ENCODE measurements around the gene B3GNT2. TPM values are rescaled to one million over a fixed set of nuclear protein-coding genes. Genes with fewer than 3 reads are reported as not detected.
"Not testable (repeated sequence)": the region's sequence is repeated elsewhere in the genome, so short reads cannot be mapped to it uniquely, and the experiment has no call there.

Gene B3GNT2
- polyA plus RNA-seq, 1 experiment: 8.6 TPM

DNA sequence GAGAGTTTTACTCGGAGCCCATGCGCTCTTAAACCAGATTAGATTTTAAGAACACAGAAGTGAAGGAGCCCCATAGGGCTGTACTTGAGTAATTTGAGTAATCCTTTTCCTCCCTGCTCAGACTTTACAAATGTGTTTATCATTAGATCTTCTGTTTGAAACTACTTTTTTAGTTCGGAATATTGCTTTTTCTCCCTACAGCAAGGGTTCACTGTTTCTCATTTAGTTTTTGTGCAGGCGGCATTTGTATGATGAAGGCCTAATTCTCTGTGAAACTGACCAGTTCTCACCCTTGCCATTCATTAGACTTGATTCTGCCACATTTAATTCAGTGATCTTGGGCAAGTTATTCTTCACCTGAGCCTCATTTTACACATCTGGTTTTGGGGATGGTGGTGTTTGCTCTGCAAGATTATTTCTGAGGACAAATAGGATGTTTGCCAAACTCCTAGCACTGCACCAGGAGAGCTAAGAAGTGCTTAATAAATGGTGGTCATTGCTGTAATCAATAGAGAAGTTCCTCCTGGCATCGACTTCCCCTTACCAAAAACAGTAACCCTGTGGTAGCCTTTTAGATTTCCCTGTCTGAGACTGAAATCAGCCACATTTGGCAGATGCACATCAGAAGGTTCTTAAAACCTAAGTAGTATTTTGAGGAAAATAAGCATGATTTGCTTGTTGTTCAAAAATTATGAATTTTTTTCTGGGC is 2.2 kb downstream of the B3GNT2 start:
- Histone ChIP-seq H3K27me3 (ENCODE audit: control insufficient read depth, insufficient read depth, low read length) (no peaks in the 10 kb centered on the region), H3K9me3 (ENCODE audit: control insufficient read depth, insufficient read depth, low read length) (peaks cover 2% of the 10 kb centered on the region; the same call in 1 of the 2 replicates), H3K27ac (ENCODE audit: low read depth, low read length) (no peak overlapping the region), H3K4me3 (ENCODE audit: low read depth, low read length) (peak overlapping the region; percentile 92)
- ChIA-PET CTCF (interaction anchor here (1.2 kb wide), 1 partner anchor 19 kb away, joined by 4 read pairs; no protein-coding TSS in a partner anchor), POLR2A (no interaction called here)
- TF ChIP-seq, protein P1, sequence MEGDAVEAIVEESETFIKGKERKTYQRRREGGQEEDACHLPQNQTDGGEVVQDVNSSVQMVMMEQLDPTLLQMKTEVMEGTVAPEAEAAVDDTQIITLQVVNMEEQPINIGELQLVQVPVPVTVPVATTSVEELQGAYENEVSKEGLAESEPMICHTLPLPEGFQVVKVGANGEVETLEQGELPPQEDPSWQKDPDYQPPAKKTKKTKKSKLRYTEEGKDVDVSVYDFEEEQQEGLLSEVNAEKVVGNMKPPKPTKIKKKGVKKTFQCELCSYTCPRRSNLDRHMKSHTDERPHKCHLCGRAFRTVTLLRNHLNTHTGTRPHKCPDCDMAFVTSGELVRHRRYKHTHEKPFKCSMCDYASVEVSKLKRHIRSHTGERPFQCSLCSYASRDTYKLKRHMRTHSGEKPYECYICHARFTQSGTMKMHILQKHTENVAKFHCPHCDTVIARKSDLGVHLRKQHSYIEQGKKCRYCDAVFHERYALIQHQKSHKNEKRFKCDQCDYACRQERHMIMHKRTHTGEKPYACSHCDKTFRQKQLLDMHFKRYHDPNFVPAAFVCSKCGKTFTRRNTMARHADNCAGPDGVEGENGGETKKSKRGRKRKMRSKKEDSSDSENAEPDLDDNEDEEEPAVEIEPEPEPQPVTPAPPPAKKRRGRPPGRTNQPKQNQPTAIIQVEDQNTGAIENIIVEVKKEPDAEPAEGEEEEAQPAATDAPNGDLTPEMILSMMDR (IDR thresholded peaks at IDR 0.05; ENCODE audit: low read depth, low read length): no peak
- no peak for DNase-seq (ENCODE audit: low read depth, low spot score)

DNA sequence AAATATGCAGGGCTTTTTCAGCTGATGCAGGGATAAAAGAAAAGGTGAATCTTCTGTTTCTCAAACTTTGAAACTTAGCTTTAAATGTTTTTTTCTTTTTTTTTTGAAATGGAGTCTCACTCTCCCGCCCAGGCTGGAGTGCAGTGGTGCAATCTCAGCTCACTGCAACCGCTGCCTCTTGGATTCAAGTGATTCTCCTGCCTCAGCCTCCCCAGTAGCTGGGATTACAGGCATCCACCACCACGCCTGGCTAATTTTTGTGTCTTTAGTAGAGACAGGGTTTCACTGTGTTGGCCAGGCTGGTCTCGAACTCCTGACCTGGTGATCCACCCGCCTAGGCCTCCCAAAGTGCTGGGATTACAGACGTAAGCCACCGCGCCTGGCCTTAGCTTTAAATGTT is 2.9 kb downstream of the B3GNT2 start:
- H3K27me3 ChIP-seq (ENCODE audit: control insufficient read depth, insufficient read depth, low read length); DNase-seq (ENCODE audit: low read depth, low spot score); H3K9me3 ChIP-seq (ENCODE audit: control insufficient read depth, insufficient read depth, low read length); H3K27ac ChIP-seq (ENCODE audit: low read depth, low read length); H3K4me3 ChIP-seq (ENCODE audit: low read depth, low read length); POLR2A ChIA-PET: not testable (repeated sequence)
- CTCF ChIA-PET: interaction anchor here (0.5 to 1.2 kb wide), 2 partner anchors 18 to 320 kb away, joined by 4 read pairs; no protein-coding TSS in a partner anchor

DNA sequence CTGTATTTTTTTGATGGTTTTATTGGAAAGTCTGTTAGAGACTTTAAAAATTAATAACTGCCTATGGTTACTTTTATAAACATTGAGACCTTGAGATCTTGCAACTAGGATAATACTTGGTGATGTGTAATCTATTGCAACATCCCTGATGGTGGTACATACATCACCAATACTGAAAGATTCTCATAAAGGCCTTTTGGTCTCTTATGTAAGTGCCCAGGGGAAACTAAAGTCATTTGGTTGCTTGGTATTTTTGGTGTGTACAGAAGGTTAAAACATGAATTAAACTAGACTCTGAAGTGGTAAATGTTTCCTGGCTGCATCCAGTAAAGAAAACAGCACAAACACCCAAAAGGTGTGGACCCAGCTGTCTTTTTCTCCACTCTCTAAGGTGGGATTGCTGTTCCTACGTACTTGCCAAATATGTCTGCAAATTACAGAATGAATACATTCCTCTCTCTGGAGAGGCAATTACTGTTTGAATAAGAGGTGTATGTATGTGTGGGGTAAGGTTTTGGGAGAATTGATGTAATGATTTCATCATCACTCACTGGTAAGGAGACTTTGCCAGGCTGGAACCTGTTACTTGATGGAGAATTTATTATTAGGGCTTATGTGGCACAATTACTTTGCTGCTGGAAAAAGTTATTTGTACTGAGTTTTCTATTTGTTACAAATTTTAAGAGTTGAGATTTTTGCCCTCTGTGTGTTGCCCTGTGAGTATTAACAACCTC is 3.6 kb downstream of the B3GNT2 start:
- TF ChIP-seq, protein P1 (IDR thresholded peaks at IDR 0.05; ENCODE audit: low read depth, low read length): no peak
- Histone ChIP-seq H3K27ac (ENCODE audit: low read depth, low read length) (no peak overlapping the region), H3K4me3 (ENCODE audit: low read depth, low read length) (no peak overlapping the region), H3K27me3 (ENCODE audit: control insufficient read depth, insufficient read depth, low read length) (no peaks in the 10 kb centered on the region), H3K9me3 (ENCODE audit: control insufficient read depth, insufficient read depth, low read length) (peaks cover 2% of the 10 kb centered on the region; the same call in 1 of the 2 replicates)
- CTCF ChIA-PET: interaction anchor here (0.5 to 1.2 kb wide), 2 partner anchors 17 to 320 kb away, joined by 4 read pairs; no protein-coding TSS in a partner anchor
- no peak for DNase-seq (ENCODE audit: low read depth, low spot score)
- POLR2A ChIA-PET: no interaction called here

DNA sequence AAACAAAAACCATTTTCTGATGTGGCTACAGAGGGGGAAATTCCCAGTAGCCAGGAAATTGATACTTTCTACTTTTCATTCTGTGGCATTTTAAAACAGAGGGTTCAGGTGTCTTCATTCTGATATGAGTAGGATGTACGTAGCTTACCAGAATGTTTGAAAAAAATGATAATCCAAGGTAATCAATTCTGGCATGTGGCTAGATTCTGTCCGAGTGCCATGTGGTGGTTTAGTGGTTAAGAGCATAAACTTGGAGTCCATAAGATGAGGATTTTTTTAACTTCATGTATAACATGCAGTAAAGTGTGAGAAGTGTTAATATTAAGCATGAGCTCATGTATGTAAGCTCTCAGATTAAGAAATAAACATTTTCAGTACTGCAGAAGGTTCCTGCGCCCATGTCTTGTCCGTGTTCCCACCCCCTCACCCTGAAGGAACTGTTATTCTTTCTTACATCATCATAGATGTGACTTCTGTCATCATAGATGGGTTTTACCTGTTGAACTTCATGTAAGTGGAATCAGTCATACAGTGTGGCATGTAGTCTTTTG is 4.5 kb downstream of the B3GNT2 start:
- TF ChIP-seq, protein P1 (IDR thresholded peaks at IDR 0.05; ENCODE audit: low read depth, low read length): no peak
- Histone ChIP-seq H3K9me3 (ENCODE audit: control insufficient read depth, insufficient read depth, low read length) (peaks cover 2% of the 10 kb centered on the region; the same call in 1 of the 2 replicates), H3K27me3 (ENCODE audit: control insufficient read depth, insufficient read depth, low read length) (no peaks in the 10 kb centered on the region), H3K27ac (ENCODE audit: low read depth, low read length) (no peak overlapping the region), H3K4me3 (ENCODE audit: low read depth, low read length) (no peak overlapping the region)
- no peak for DNase-seq (ENCODE audit: low read depth, low spot score)
- POLR2A ChIA-PET: no interaction called here
- CTCF ChIA-PET: interaction anchor here (0.5 kb wide), 1 partner anchor 305 kb away, joined by 3 read pairs; no protein-coding TSS in a partner anchor

DNA sequence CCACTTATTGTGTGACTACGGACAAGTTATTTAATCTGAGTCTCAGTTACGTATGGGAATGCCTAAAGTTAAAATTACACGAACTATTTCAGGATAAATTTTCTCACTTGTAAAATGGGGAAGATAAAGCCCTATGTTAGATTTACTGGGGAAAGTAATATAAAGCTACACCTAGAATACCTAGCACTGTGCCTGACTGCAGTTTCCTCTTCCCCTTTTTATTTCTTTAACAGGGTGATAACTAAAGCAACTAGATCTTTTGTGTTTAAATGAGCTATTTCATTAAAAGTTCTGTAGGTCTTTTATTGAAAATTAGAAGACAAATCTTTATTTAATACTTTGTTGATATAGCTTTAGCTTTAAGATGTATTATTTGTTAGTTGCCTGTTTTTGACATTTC is 5.0 kb downstream of the B3GNT2 start:
- peaks cover 2% of the 10 kb centered on the region; the same call in 1 of the 2 replicates for H3K9me3 ChIP-seq (ENCODE audit: control insufficient read depth, insufficient read depth, low read length)
- TF ChIP-seq, protein P1 (IDR thresholded peaks at IDR 0.05; ENCODE audit: low read depth, low read length): no peak
- no peak overlapping the region for H3K27ac ChIP-seq (ENCODE audit: low read depth, low read length)
- DNase-seq (ENCODE audit: low read depth, low spot score): no peak
- no peak overlapping the region for H3K4me3 ChIP-seq (ENCODE audit: low read depth, low read length)
- ChIA-PET POLR2A (no interaction called here), CTCF (interaction anchor here (0.8 kb wide), 1 partner anchor 9 kb away, joined by 3 read pairs; no protein-coding TSS in a partner anchor)
- H3K27me3 ChIP-seq (ENCODE audit: control insufficient read depth, insufficient read depth, low read length): no peaks in the 10 kb centered on the region
